Left renal pelvis (tissue), 4 donors: ENCODE data around the gene VEPH1. TPM values are rescaled to one million over a fixed set of nuclear protein-coding genes. Genes with fewer than 3 reads are reported as not detected.

Experiments
- DNase-seq, 4 donors: peaks; one replicate each; pipeline ENCODE4 v3.0.0-alpha.2; 2013; ENCODE audit warnings: low read depth in 4 of 4, low spot score in 3 of 4
- polyA plus RNA-seq, 4 donors: library from polyadenylated mRNA; unstranded; fragments of 120-200 nt; gene quantifications; one replicate each; pipeline ENCODE4 v1.2.1, GENCODE V29; 2013; ENCODE audit not compliant: insufficient read length in 4 of 4

Gene VEPH1
- polyA plus RNA-seq, 4 donors, result 2.0 to 68.0 (median 57.6) TPM

DNA sequence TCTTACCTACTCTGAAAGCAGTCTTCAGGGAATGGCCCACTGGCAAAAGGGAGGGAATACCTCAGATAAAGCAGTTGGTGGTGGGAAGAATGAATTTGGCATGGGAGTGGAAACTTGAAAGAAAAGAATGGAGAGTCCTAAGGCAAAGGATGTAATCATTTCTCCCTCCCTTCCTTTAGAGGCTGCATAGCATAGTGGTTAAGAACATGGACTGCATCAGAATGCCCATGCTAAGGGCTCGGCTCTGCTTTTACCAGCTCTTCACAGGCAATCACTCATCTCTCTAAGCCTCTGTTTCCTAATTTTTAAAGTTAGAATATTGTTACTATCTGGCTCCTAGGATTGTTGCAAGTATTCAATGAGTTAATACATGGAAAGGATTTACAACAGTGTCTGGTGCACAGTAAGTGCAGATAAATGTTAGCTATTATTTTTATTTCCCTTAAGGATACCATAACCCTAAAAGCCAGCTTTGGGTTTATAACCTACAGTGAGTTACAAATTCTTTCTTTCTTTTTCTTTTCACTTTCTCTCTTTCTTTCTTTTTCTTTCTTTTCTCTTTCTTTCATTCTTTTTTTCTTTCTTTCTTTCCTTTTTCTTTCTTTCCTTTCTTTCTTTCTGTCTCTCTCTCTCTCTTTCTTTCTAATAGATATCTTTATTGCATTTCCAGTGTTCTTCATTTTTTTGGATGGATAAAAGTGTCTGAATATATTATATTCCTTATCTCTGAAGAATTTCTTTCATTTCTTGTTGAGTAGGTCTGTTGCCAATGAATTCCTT lies 23.6 kb downstream of the VEPH1 start:
- DNase-seq, result no peak

DNA sequence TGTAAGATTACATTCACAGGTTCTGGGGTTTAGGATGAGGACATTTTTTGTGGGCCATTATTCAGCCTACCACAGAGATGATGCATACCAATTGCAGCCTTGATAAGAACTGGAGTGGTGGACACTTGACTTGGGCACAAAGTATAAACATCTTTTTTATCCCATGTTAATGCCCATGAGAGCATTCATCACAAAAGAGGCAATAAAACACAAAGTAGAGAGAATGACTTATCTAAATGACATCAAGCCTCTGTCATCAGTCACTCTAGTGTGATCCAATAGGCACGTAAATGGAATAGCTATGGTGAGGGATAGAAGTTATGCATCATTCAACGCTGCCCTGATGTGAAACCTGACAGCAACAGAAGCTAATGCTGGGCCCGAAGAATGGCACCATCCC lies 25.8 kb downstream of the VEPH1 start:
- no peak for DNase-seq

DNA sequence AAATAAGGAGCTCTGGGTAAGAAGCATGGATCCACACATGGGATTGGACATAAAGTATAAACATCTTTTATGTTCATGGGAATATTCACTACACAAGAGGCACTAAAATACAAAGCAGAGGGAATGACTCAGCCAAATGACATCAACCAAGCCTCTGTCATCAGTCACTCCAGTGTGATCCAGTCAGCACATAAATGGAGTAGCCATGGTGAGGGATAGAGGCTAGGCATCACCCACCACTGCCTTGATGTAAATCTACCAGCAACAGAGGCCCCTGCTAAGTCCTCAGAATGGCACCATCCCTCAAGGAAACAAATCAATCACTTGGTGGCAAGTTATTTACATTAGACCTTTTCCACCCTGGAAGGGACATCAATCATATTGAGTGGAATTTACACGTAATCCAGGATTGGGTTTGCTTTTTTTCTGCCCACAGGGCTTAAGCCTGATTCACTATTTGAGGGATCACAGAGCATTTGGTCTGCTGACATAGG lies 27.2 kb downstream of the VEPH1 start:
- DNase-seq, result no peak

DNA sequence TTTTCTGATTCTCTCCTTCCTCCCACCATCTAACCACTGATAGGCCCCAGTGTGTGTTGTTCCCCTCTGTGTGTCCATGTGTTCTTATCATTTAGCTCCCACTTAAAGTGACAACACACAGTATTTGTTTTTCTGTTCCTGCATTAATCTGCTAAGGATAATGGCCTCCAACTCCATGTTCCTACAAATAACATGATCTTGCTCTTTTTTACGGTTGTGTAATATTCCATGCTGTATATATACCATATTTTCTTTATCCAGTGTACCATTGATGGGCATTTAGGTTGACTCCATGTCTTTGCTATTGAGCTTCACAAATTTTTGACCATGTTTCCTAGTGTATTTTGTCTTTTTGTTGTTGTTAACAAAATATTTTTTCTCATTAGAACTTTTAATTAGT lies 30.6 kb downstream of the VEPH1 start:
- no peak for DNase-seq

DNA sequence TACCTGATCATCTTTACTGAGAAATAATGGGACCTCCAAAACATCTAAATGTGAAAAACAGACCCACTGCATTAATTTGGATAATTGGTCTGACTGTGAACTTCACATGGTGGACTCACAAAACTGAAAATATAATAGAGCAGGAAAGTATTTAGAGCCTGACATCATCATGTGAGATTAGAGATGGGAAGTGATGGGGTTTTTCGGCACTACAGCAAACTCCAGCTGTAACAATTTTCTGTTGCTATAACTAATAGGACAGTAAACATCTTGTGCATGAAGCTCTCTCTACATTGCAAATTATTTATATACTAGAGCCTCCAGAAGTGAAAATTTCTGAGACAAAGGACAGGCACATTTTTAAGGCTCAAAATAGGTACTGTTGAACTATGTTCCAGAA lies 32.2 kb downstream of the VEPH1 start:
- no peak for DNase-seq

DNA sequence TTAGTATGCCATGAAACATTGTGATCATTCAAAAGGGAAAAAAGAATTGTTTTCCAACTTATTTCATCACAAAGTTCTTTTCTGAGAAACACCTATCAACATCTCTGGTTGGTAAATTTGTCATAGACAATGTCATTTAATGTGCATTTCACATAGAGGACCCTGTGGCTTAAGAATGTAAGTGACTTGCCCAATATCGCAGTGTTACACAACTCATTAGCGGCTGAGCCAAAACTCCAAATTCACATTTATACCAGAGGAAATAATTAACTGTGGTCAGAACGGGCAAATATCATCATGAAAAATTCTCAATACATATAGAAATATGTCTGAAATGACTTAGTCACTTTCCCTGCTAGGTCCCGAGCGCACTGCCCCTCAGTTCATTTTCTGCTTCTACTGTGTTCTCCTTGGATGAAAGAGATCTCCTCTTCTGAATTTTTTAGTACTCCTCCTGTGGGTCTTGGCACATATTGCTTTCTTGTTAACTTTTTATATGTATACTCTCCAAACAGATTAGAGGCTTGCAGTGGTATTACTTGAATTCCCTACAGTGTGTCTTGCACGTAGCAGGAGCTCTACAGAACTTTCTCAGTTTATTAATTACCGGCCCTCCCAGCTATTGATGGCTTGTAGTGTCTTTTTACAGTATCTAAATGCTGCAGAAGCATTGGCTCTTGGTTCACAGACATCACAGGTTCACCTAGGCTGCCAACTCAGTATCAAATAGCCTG lies 33.5 kb downstream of the VEPH1 start:
- no peak for DNase-seq

DNA sequence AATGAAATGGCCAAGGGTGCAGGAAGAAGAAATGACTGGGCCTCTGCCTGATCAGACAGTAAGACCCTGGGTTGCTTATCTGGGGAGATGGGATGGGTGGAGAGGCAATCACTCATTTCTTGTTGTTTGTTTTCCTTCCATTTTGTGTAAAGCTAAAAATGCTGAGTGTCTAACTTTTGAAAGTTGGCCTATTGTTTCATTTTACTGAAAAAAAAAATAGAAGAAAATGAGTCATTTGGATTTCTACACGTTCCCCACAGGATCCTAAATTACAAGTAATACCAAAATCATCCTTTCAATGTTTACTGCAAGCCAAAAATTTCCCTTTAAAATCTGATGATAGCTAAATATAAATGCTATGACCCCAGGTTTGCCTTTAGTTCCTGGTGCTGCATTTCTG lies 36.0 kb downstream of the VEPH1 start:
- no peak for DNase-seq

DNA sequence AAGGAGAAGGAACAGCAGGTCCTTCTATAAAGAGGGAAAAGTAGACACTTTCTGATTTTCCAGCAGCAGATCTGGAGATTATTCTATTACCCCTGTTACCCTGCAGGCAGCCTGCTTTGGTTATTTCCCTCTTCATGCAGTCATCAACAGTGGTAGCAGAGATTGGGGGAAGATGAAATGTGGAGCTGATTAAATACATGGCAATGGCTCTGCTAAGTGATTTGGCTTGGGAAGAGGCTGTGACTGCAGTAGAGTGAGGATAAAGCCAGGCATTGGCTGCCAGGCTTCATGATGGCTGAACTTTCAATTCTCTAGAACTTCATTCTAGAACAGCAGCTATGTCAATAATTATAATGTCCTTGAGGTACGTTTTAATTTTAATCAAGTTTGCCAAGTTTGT lies 37.5 kb downstream of the VEPH1 start:
- DNase-seq, result no peak

DNA sequence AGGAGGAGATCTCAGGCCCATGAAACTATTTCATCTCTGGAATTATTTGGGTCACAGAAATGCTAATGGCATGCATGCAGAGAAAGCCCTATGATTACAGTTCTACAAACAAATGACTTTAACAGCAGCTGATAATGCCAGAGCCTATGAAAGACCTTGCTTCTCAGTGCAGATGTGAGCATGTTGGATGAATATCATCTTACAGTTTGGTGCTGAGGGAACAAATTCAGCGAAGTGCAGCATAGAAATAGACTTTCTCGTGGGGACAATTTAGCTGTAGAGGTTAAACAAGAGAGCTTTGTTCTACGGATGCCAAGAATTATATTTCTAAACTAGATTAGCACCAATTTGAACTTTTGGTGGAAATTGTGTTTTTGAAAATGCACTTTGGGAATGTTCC lies 38.9 kb downstream of the VEPH1 start:
- DNase-seq, result no peak

DNA sequence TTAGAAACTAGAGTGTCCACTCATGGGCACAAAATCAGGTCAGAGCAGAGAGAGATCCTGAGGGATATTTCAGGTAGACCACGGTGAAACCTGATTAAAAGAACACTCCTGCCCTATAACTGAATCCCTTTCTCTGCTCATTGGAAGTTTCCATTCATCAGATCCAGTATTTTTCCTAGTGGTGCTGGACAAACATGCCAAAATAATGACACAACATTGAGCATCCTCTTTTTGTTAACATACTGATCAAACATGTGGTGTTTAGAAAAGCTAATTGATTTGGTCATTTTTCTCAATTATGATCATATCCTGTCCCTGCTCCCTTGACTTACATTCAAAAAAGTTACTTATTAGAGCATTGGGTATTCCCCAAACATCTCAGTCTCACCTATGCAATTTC lies 39.4 kb downstream of the VEPH1 start:
- no peak for DNase-seq

DNA sequence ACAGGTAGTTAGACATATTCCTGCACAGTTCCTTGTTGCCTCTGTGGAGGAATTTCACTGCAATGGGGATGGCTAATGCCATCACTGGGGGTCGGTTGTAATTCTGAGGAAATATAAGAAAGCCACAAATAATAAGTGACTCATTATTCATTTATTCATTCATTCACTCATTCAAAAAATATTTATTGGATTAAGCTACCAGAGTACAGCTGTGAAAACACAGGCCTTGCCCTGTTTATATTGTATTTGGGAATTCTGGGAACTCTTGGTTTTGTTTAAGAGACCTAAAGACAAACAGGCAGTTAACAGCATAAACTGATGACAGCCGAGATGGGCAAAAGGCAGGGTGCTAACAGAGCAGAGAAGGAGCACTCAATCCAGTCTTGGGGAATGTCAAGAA lies 43.0 kb downstream of the VEPH1 start:
- DNase-seq, result no peak

DNA sequence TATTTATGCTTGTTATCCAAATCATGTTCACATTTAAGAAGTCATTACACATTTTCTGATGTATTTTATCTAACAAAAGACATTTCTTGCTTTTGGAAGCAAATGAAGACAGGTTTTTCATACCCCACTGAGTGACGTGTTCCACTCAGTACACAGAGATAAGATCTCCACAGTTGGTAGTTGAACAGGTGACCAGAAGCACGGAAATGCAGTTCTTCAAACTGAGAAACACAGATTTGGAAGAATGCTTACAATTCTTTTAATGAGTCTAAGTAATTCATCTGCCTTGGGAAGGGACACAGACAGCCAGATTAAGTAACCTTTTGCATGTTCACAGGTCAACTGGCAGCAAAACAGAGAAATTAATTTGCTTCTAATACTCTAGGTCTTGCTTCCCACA lies 43.5 kb downstream of the VEPH1 start:
- DNase-seq, result no peak

DNA sequence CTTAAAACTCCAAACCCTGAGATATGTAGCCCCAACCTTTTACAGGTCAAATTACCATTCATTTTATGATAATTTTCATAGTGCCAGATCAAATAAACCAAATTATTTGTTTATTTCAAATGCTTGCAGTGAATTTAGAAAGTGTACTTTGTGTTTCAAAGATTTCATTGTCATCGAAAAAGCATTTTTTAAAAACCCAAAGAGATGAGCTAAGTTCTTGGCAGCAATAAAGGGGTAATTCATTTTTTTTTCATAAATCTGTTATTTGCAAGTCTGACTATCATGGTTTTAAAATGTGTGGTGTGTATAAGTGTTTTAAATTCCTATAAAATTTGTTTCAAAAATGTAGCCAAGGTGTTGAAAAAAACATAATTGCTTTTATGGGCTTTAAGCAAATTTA lies 49.4 kb downstream of the VEPH1 start:
- DNase-seq, result no peak

DNA sequence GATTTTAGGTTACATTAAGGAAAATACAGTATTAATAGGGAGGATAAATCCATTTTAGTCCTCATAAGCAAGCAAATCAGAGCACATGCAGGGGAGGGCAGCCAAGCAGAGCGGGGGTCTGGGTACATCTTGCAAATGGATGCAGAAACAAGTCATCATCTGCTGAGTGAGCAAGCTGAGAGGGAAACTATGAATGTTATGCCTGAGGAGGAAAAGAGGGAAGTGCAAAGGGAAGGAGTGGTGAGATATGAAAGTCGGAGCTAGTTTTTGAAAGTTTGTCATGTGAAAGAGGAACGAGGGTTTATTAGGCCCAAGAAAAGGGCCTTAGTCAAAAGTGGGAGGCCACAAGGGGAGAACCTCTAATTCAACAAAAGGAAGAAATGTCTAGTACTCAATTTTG lies 51.1 kb downstream of the VEPH1 start:
- no peak for DNase-seq

DNA sequence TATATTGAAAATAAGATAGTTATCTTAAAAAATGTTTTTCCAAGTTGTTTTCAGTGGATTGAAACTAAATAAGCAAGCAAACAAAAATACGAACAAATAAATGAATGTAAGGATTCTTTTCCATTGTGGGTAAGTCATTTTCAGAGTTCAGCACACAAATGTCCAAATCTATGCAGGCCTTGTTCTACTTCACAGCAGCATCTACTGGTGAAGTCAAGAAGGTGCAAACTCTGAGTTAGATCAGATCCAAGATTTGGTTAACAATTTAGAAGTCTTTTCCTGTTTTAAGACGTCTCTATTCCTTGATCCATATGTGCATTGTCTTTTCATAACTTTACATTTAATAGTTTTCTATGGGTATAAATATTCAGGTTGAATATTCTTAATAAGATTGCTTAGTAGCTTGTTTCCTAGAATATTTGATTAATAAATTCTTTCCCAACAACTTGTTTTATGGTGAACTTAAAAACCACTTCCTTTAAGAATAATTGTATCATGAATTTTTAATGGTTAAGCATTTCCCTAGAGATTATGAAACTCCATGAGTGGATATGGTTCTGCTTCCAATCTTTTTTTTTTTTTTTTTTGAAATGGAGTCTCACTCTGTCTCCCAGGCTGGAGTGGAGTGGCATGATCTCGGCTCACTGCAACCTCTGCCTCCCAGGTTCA lies 56.1 kb downstream of the VEPH1 start:
- DNase-seq, result no peak

DNA sequence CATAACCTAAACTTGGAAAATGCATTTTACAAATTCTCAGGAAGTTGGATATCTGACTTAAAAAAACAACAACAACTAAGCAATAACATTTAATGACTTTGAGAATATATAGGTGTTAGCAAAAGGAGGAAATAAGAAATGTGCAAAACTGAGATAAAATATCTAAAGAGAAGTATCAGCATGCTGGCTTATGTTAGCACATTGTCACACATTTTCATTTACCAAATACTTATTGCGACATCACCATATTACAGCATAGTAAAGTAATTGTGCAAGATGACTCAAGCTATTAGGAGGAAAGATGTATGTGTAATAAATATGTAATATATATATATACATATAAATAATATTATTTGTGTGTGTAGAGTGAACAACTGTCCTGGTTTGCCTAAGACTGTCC lies 57.4 kb downstream of the VEPH1 start:
- no peak for DNase-seq

DNA sequence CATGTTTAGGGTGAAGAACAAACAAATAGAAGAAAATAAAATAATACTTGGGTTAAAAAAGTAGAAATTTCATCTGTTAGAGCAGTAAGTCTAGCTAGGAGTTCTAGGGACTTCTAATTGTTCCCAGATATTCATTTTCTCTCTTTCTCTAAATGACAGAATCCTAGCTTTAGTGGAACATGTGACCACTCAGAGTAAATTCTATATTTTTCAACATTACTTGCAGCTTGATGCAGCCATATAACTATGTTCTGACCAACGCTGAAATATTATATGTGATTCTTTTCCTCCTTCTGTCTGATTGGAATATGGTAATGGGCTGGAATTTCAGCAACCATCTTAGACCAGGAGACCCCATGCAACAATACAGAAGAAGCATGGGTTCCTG lies 58.4 kb downstream of the VEPH1 start:
- no peak for DNase-seq

DNA sequence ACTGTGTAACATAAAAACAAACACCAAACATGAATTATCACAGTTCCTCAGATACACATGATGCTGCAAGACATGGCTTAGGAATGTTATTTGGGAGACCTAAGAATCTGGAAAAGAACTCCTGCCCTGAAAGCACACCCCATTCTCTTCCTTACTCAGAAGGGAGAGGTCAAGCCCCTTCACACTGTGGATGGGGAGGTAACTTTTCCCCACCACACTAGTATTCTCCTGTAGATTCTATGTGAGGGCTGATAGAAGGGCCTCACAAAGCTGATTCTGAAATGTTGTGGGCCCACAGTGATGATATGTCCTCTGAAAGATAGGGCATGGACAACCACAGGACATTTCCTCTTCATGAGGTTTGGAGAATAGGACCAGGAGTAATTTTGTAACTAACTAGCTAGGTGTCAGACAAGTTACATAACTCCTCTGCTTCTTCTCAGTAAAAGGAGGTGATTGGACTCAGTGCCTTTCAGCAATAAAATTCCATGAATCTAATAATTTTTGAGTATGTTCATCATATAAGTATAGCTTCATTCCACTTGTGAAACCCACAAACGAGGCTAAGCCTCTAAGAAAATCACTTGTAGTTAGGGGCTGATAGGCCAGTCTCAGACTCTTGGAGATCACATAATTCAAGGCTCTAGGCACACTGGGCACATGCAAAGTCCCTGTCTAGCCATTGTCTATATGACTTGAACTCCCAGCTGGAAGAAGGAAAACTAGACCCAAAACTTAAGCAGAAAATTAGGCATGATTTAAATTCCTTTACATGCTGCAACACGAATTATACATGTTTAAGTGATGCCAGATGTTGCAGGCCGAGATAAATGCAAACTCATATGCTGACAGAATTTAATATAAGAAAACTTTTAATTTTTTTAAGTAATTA lies 59.1 kb downstream of the VEPH1 start:
- DNase-seq, result no peak

DNA sequence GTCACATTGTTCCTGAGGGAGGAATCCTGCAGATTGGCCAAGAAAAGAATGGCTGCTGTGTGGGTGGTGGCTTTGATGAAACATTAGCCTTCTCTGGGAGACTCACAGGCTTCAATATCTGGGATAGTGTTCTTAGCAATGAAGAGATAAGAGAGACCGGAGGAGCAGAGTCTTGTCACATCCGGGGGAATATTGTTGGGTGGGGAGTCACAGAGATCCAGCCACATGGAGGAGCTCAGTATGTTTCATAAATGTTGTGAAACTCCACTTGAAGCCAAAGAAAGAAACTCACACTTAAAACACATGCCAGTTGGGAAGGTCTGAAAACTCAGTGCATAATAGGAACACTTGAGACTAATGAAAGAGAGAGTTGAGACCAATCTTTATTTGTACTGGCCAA lies 60.5 kb downstream of the VEPH1 start:
- DNase-seq, result no peak

DNA sequence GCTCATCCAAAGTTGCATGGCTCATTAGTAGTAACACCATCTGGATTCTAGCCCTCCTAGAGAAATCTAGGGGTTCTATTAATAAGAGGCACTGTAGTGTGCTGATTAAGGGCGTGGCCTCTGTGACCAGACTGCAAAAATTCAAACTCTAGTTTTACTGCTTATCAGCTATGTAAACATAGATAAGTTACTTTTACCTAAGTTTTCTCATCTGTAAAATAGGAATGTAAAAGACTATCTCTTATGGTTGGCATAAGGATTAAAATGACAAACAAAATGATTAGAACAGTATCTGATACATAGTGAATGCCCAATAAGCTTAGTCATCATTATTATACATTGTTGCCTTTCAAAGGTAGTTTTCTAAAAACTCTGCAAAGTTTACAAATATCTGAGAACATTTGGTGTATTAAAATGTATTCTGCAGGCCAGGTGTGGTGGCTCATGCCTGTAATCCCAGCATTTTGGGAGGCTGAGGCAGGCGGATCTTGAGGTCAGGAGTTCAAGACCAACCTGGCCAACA lies 62.1 kb downstream of the VEPH1 start:
- no peak for DNase-seq
